GM18508 (cell line): ENCODE data around the gene DTD2.
"Not testable (repeated sequence)": the region's sequence is repeated elsewhere in the genome, so short reads cannot be mapped to it uniquely, and the experiment has no call there.

ENCODE experiments used
- ATAC-seq: cut with Tn5 transposase; IDR thresholded peaks from one replicate; pipeline ENCODE4 v1.9.1; 2021; ENCODE audit warnings: moderate number of reproducible peaks; ENCODE audit not compliant: insufficient read depth, unreplicated experiment

DTD2 gene

GRCh38 chr14:31445703-31446102, 11.6 kb downstream of the DTD2 start:
- no peak for ATAC-seq

- ATAC-seq, result no peak
These were observed 15.0 kb downstream of the DTD2 start for GRCh38 chr14:31442284-31442683.

- no peak for ATAC-seq
These were observed 15.8 kb downstream of the DTD2 start for GRCh38 chr14:31441273-31442111.

- no peak for ATAC-seq
These were observed 17.0 kb downstream of the DTD2 start for GRCh38 chr14:31440280-31440679.

- no peak for ATAC-seq
These were observed 17.7 kb downstream of the DTD2 start for GRCh38 chr14:31439561-31439960.

- ATAC-seq, result not testable (repeated sequence)
These were observed 20.1 kb downstream of the DTD2 start for GRCh38 chr14:31437045-31437691.

- no peak for ATAC-seq
These were observed 22.0 kb downstream of the DTD2 start for GRCh38 chr14:31435276-31435675.

- ATAC-seq, result no peak
These were observed 26.6 kb downstream of the DTD2 start for GRCh38 chr14:31430634-31431264.

- ATAC-seq, result no peak
These were observed 27.5 kb downstream of the DTD2 start for GRCh38 chr14:31429791-31430190.

- no peak for ATAC-seq
These were observed 29.3 kb downstream of the DTD2 start for GRCh38 chr14:31428011-31428410.

GRCh38 chr14:31426663-31427062, 30.6 kb downstream of the DTD2 start:
- no peak for ATAC-seq

GRCh38 chr14:31425905-31426304, 31.4 kb downstream of the DTD2 start:
- ATAC-seq, result no peak

- ATAC-seq, result no peak
These were observed 36.1 kb downstream of the DTD2 start for GRCh38 chr14:31421200-31421599.

- peak; percentile 87 for ATAC-seq
These were observed 36.8 kb downstream of the DTD2 start, which contains the start of gene HEATR5A for GRCh38 chr14:31420319-31421111. Gene HEATR5A, minus strand, starts transcription at chr14:31420550. Its CDS starts 17,575 bp downstream, at chr14:31402975.

- no peak for ATAC-seq
These were observed 37.4 kb downstream of the DTD2 start for GRCh38 chr14:31419967-31420318.

- ATAC-seq, result no peak
These were observed 37.9 kb downstream of the DTD2 start for GRCh38 chr14:31419179-31419966.

GRCh38 chr14:31418440-31418839, 38.9 kb downstream of the DTD2 start:
- no peak for ATAC-seq

- no peak for ATAC-seq
These were observed 43.0 kb downstream of the DTD2 start for GRCh38 chr14:31414190-31414833.

GRCh38 chr14:31411218-31411727, 46.0 kb downstream of the DTD2 start:
- no peak for ATAC-seq
